GM20000 (cell line): ENCODE data around the gene LCE2A.

Experiments used
- DNase-seq: peaks from one replicate; pipeline ENCODE4 v3.0.0; 2012; ENCODE audit warnings: low spot score
- CTCF ChIP-seq: IDR thresholded peaks from 2 replicates; pipeline ENCODE4 v1.5.1; 2012; ENCODE audit warnings: mild to moderate bottlenecking, control low read depth; ENCODE audit errors: extremely low read depth, missing control alignments

The LCE2A gene

GRCh38 chr1:152745289-152745704, 47.2 kb downstream of the LCE2A start:
- DNase-seq = no peak
- TF ChIP-seq CTCF = no peak

GRCh38 chr1:152745765-152746444, 47.8 kb downstream of the LCE2A start:
- no peak for TF ChIP-seq CTCF

DNA sequence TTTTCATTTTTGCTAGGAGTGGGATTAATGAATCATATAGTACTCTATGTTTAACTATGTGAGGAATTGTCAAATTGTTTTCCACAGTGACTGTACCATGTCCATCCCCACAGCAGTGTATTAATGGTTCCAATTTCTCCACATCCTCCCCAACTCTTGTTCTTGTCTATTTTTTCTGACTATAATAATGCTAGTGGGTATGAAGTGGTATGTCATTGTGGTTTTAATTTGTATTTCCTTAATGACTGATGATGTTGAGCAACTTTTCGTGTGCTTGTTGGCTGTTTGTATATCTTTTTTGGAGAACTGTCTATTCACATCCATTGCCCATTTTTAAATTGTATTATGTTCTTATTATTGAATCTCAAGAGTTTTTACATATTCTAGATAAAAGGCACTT, 49.7 kb downstream of the LCE2A start:
- DNase-seq = no peak
- TF ChIP-seq CTCF = no peak

More at GRCh38 chr1:152745765-152746444, 47.8 kb downstream of the LCE2A start:
- no peak for DNase-seq
